Fibroblast of lung (primary cell): ENCODE measurements around the gene PLPP7. TPM values are rescaled to one million over a fixed set of nuclear protein-coding genes. Genes with fewer than 3 reads are reported as not detected.
"Not testable (repeated sequence)": the region's sequence is repeated elsewhere in the genome, so short reads cannot be mapped to it uniquely, and the experiment has no call there.

Experiments
- DNase-seq, 2 donors: peaks; one replicate each; pipeline versions ENCODE4 v3.0.0 to v3.0.0-alpha.2; 2010; ENCODE audit warnings: low read depth in 2 of 2
- H2AFZ ChIP-seq: 2 replicates; pipeline ENCODE4 v1.5.1; 2012; ENCODE audit warnings: low read length, control low read depth, inconsistent platforms
- H3K27ac ChIP-seq: 2 replicates; pipeline ENCODE4 v1.5.1; 2011; ENCODE audit warnings: low read length, control low read depth; ENCODE audit not compliant: insufficient read depth
- H3K27me3 ChIP-seq: 2 replicates; pipeline ENCODE4 v1.5.1; 2011; ENCODE audit warnings: mild to moderate bottlenecking, low read length; ENCODE audit not compliant: control insufficient read depth, insufficient read depth
- H3K36me3 ChIP-seq: 2 replicates; pipeline ENCODE4 v1.5.1; 2011; ENCODE audit warnings: low read length; ENCODE audit not compliant: control insufficient read depth, insufficient read depth
- H3K4me1 ChIP-seq: 2 replicates; pipeline ENCODE4 v1.5.1; 2011; ENCODE audit warnings: low read length; ENCODE audit not compliant: control insufficient read depth, insufficient read depth; ENCODE audit errors: extremely low read depth
- H3K4me2 ChIP-seq: 2 replicates; pipeline ENCODE4 v1.5.1; 2011; ENCODE audit warnings: low read length, control low read depth; ENCODE audit not compliant: insufficient read depth; ENCODE audit errors: extremely low read depth
- H3K4me3 ChIP-seq, 4 experiments: fragments of 200-600 bp in 1 of 4; sonication (generic) in 1 of 4; replicated peaks in 1 of 4; 2 replicates each; pipeline ENCODE4 v1.5.1; 2011 to 2016; ENCODE audit warnings: low read length in 4 of 4, low read depth in 3 of 4, mild to moderate bottlenecking in 3 of 4, control low read depth in 2 of 4, inconsistent platforms in 1 of 4, mixed read lengths in 1 of 4; ENCODE audit not compliant: insufficient read depth in 1 of 4; ENCODE audit errors: control extremely low read depth in 1 of 4
- H3K79me2 ChIP-seq: 2 replicates; pipeline ENCODE4 v1.5.1; 2012; ENCODE audit warnings: mild to moderate bottlenecking, low read length, inconsistent platforms; ENCODE audit not compliant: control insufficient read depth, insufficient read depth
- H3K9ac ChIP-seq: 2 replicates; pipeline ENCODE4 v1.5.1; 2011; ENCODE audit warnings: mild to moderate bottlenecking, low read length, control low read depth; ENCODE audit not compliant: insufficient read depth
- H3K9me3 ChIP-seq: 2 replicates; pipeline ENCODE4 v1.5.1; 2012; ENCODE audit warnings: low read depth, low read length; ENCODE audit not compliant: control insufficient read depth, insufficient read depth
- H4K20me1 ChIP-seq: 2 replicates; pipeline ENCODE4 v1.5.1; 2011; ENCODE audit warnings: low read length; ENCODE audit not compliant: control insufficient read depth, insufficient read depth; ENCODE audit errors: extremely low read depth
- CTCF ChIP-seq, 2 donors: IDR thresholded peaks in 1 of 2; conservative IDR thresholded peaks in 1 of 2; 1 replicate in 1 of 2; 2 replicates in 1 of 2; pipeline ENCODE4 v1.5.1; 2011 to 2012; ENCODE audit warnings: low read length in 2 of 2, control low read depth in 1 of 2, inconsistent platforms in 1 of 2, low read depth in 1 of 2, mild to moderate bottlenecking in 1 of 2
- EZH2 ChIP-seq: IDR thresholded peaks from 2 replicates; pipeline ENCODE4 v1.5.1; 2012; ENCODE audit warnings: low read length, control low read depth, mild to moderate bottlenecking; ENCODE audit errors: missing control alignments
- polyA plus RNA-seq, 2 donors: library from polyadenylated mRNA; depleted of rRNA in 1 of 2; stranded (reverse) in 1 of 2; unstranded in 1 of 2; fragments of >200 nt; gene quantifications; 2 replicates each; pipeline ENCODE4 v1.2.1, GENCODE V29; 2011 to 2012; ENCODE audit warnings: missing spikeins in 1 of 2
- total RNA-seq: library from RNA; depleted of rRNA; stranded (reverse); fragments of >200 nt; gene quantifications from 2 replicates; pipeline ENCODE4 v1.2.1, GENCODE V29; 2014

The PLPP7 gene
- total and polyA plus RNA-seq, 2 donors (not counting 1 experiment from before 2014, with no cell fraction given): 3.0 to 9.4 TPM

GRCh38 chr9:131348631-131349521 is 59.4 kb downstream of the PLPP7 start:
- TF ChIP-seq CTCF (conservative IDR thresholded peaks at IDR 0.05 in 1 of 2, IDR thresholded peaks at IDR 0.05 in 1 of 2; ENCODE audit: low read depth in 1 of 2, low read length in 2 of 2): peak; percentile 4 to 26
- TF ChIP-seq EZH2: no peak
- H3K4me2 ChIP-seq: no peak overlapping the region
- H3K4me1 ChIP-seq: no peaks in the 10 kb centered on the region
- H3K27ac ChIP-seq: no peak overlapping the region
- H2AFZ ChIP-seq: no peak overlapping the region
- no peaks in the 10 kb centered on the region for H4K20me1 ChIP-seq
- no peaks in the 10 kb centered on the region for H3K79me2 ChIP-seq
- no peak for DNase-seq
- H3K36me3 ChIP-seq: no peaks in the 10 kb centered on the region
- H3K4me3 ChIP-seq: no peak overlapping the region
- H3K9me3 ChIP-seq: no peaks in the 10 kb centered on the region
- peaks cover 6% of the 10 kb centered on the region for H3K27me3 ChIP-seq
- H3K9ac ChIP-seq: no peak overlapping the region

GRCh38 chr9:131349522-131349880 is 60.0 kb downstream of the PLPP7 start:
- Histone ChIP-seq H3K4me1 (no peaks in the 10 kb centered on the region), H3K4me3 (no peak overlapping the region), H3K27ac (no peak overlapping the region), H3K79me2 (no peaks in the 10 kb centered on the region), H3K9ac (no peak overlapping the region), H2AFZ (peak overlapping the region; percentile 27), H3K36me3 (no peaks in the 10 kb centered on the region), H3K9me3 (no peaks in the 10 kb centered on the region), H4K20me1 (no peaks in the 10 kb centered on the region), H3K4me2 (peak overlapping the region; percentile 57), H3K27me3 (peaks cover 6% of the 10 kb centered on the region)
- no peak for TF ChIP-seq CTCF (conservative IDR thresholded peaks at IDR 0.05 in 1 of 2, IDR thresholded peaks at IDR 0.05 in 1 of 2; ENCODE audit: low read depth in 1 of 2, low read length in 2 of 2)
- no peak for DNase-seq

- Histone ChIP-seq H2AFZ (peak overlapping the region; percentile 86), H3K27me3 (peaks cover 2% of the 10 kb centered on the region), H4K20me1 (no peaks in the 10 kb centered on the region), H3K9me3 (no peaks in the 10 kb centered on the region), H3K4me1 (no peaks in the 10 kb centered on the region), H3K79me2 (no peaks in the 10 kb centered on the region), H3K36me3 (no peaks in the 10 kb centered on the region), H3K4me3 (peak overlapping the region in 3 of 4 experiments; percentile 15 to 36 (median 23)), H3K9ac (no peak overlapping the region), H3K27ac (no peak overlapping the region), H3K4me2 (peak overlapping the region; percentile 57)
- DNase-seq: peak; percentile 79 to 84
- TF ChIP-seq CTCF (conservative IDR thresholded peaks at IDR 0.05 in 1 of 2, IDR thresholded peaks at IDR 0.05 in 1 of 2; ENCODE audit: low read depth in 1 of 2, low read length in 2 of 2) (peak; percentile 83 to 85), EZH2 (no peak)
Measured at GRCh38 chr9:131349881-131350563, 60.5 kb downstream of the PLPP7 start.

- H3K9ac ChIP-seq, H3K27me3 ChIP-seq, H3K9me3 ChIP-seq, H2AFZ ChIP-seq, H3K4me1 ChIP-seq, H3K4me2 ChIP-seq, H4K20me1 ChIP-seq, H3K27ac ChIP-seq, H3K4me3 ChIP-seq, H3K79me2 ChIP-seq, H3K36me3 ChIP-seq: not testable (repeated sequence)
- peak; percentile 8 to 48 for DNase-seq
Measured at GRCh38 chr9:131356479-131356878, 67.0 kb downstream of the PLPP7 start.
